ENCODE data around the gene PITPNC1.

The PITPNC1 gene

GRCh38 chr17:67675481-67675880 is 298.4 kb downstream of the PITPNC1 start:
- Histone ChIP-seq H3K9ac (no peak overlapping the region), H3K4me1 (ENCODE audit: low read depth, poor library complexity, severe bottlenecking) (peaks cover 76% of the 10 kb centered on the region), H3K4me3 (IDR thresholded peaks at IDR 0.05; ENCODE audit: insufficient read depth, low read depth, low read length) (no peak overlapping the region), H3K79me2 (ENCODE audit: insufficient read depth, low read depth) (no peaks in the 10 kb centered on the region), H2AFZ (ENCODE audit: low read depth) (no peak overlapping the region), H3K27me3 (ENCODE audit: insufficient read depth, low read depth) (no peaks in the 10 kb centered on the region), H4K20me1 (ENCODE audit: insufficient read depth) (no peaks in the 10 kb centered on the region), H3K36me3 (ENCODE audit: insufficient read depth) (no peaks in the 10 kb centered on the region), H3K27ac (peak overlapping the region; percentile 2; the same call in 1 of the 2 replicates), H3K4me2 (peak overlapping the region; percentile 70)
- TF ChIP-seq CTCF (conservative IDR thresholded peaks at IDR 0.05; ENCODE audit: low read depth, low read length), result no peak

GRCh38 chr17:67676305-67676704 is 299.2 kb downstream of the PITPNC1 start:
- Histone ChIP-seq H3K4me3 (IDR thresholded peaks at IDR 0.05; ENCODE audit: insufficient read depth, low read depth, low read length) (no peak overlapping the region), H3K36me3 (ENCODE audit: insufficient read depth) (no peaks in the 10 kb centered on the region), H4K20me1 (ENCODE audit: insufficient read depth) (no peaks in the 10 kb centered on the region), H3K4me1 (ENCODE audit: low read depth, poor library complexity, severe bottlenecking) (peaks cover 83% of the 10 kb centered on the region), H3K27me3 (ENCODE audit: insufficient read depth, low read depth) (no peaks in the 10 kb centered on the region), H3K79me2 (ENCODE audit: insufficient read depth, low read depth) (no peaks in the 10 kb centered on the region), H3K4me2 (peak overlapping the region; percentile 70), H3K9ac (peak overlapping the region; percentile 24; the same call in 1 of the 2 replicates), H2AFZ (ENCODE audit: low read depth) (peak overlapping the region; percentile 27; the same call in 1 of the 2 replicates), H3K27ac (peak overlapping the region; percentile 93)
- TF ChIP-seq CTCF (conservative IDR thresholded peaks at IDR 0.05; ENCODE audit: low read depth, low read length), result no peak

- no peaks in the 10 kb centered on the region for H3K79me2 ChIP-seq (ENCODE audit: insufficient read depth, low read depth)
- peak overlapping the region; percentile 42; the same call in 1 of the 2 replicates for H3K9ac ChIP-seq
- H4K20me1 ChIP-seq (ENCODE audit: insufficient read depth), result no peaks in the 10 kb centered on the region
- H3K27me3 ChIP-seq (ENCODE audit: insufficient read depth, low read depth), result no peaks in the 10 kb centered on the region
- no peaks in the 10 kb centered on the region for H3K36me3 ChIP-seq (ENCODE audit: insufficient read depth)
- H3K4me3 ChIP-seq (IDR thresholded peaks at IDR 0.05; ENCODE audit: insufficient read depth, low read depth, low read length), result no peak overlapping the region
- TF ChIP-seq CTCF (conservative IDR thresholded peaks at IDR 0.05; ENCODE audit: low read depth, low read length), result no peak
- peak overlapping the region; percentile 93 for H3K27ac ChIP-seq
- peak overlapping the region; percentile 70 for H3K4me2 ChIP-seq
- no peak overlapping the region for H2AFZ ChIP-seq (ENCODE audit: low read depth)
- peaks cover 92% of the 10 kb centered on the region for H3K4me1 ChIP-seq (ENCODE audit: low read depth, poor library complexity, severe bottlenecking)
Observed at GRCh38 chr17:67678414-67678813, 301.3 kb downstream of the PITPNC1 start.

- Histone ChIP-seq H3K27me3 (ENCODE audit: insufficient read depth, low read depth) (no peaks in the 10 kb centered on the region), H2AFZ (ENCODE audit: low read depth) (peak overlapping the region; percentile 10; the same call in 1 of the 2 replicates), H3K27ac (peak overlapping the region; percentile 93), H3K36me3 (ENCODE audit: insufficient read depth) (no peaks in the 10 kb centered on the region), H3K4me1 (ENCODE audit: low read depth, poor library complexity, severe bottlenecking) (peaks cover 93% of the 10 kb centered on the region), H3K4me3 (IDR thresholded peaks at IDR 0.05; ENCODE audit: insufficient read depth, low read depth, low read length) (no peak overlapping the region), H3K4me2 (peak overlapping the region; percentile 70), H4K20me1 (ENCODE audit: insufficient read depth) (no peaks in the 10 kb centered on the region), H3K9ac (peak overlapping the region; percentile 42), H3K79me2 (ENCODE audit: insufficient read depth, low read depth) (no peaks in the 10 kb centered on the region)
- TF ChIP-seq CTCF (conservative IDR thresholded peaks at IDR 0.05; ENCODE audit: low read depth, low read length), result peak; percentile 44
Observed at GRCh38 chr17:67679225-67679624, 302.1 kb downstream of the PITPNC1 start.
